NCI-H345 (cell line): Measurements from ENCODE around the gene RASGRP2.
A peak's percentile ranks its signal among the peaks of the same experiment; 100 is the strongest.

ENCODE experiments used
- DNase-seq: peaks from one replicate; lab custom pipeline; 2025; lab: John Stamatoyannopoulos, UW

Gene RASGRP2

DNA sequence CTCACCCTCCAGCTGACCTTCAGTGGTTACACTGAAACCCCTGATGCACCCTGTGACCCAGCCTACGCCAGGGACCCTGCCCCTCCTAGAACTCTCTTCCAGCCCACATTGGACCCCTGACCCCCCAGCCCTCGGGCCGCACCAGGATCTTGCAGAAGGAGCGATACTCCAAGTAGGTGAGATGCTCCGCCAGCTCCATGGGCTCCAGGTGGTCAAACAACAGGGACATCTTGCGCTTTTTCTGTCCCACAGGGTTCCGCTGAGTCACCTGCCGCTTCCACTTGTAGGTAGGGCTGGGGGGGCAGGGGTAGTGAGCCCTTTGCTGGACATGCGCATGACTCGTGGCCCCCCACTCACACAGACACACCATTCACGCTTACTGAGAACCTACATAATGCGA, 4.1 kb downstream of the RASGRP2 start:
- DNase-seq, result no peak

DNA sequence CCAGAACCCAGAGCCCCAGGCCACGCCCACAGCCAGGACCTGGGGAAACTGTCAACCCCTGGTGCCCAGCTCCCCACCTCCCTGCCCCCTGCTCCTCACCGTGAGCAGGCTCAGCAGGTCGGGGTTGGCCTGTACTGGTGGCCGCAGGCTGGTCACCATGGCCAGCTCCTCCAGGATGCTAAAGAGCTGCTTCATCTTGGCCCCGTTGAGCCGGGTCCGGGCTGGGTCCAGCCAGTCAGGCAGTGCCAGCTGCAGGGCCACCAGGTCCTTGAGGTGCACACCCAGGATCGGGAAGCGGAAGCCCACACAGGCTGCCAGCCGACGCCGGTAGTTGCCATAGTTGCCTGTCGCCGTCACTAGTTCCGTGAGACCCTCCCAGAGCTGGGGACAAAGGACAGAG, 7.3 kb downstream of the RASGRP2 start:
- DNase-seq, result no peak

DNA sequence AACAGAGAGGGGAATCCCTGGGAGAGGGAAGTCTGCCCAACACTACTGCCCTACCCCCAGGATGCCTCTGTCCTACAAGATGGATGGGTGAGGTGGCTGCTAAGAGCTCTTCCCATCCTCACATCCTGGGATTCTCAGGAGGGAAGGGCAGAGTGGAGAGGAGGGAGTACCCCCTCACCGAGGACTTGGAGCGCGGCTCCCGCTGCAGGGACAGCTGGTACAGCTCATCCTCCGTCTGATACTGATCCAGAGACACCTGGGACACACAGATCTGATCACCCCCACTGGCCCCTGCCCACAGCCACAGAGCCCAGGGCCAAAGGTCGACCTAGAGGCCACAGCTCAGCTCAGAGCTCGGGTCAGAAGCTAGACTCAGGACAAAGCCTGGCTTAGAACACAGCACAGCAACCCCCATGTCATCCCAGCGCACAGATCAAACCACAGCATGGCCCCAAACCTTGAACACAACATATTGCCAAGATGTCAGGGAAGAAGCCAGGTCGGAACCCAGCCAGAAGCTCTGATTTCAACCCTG, 8.2 kb downstream of the RASGRP2 start:
- no peak for DNase-seq

DNA sequence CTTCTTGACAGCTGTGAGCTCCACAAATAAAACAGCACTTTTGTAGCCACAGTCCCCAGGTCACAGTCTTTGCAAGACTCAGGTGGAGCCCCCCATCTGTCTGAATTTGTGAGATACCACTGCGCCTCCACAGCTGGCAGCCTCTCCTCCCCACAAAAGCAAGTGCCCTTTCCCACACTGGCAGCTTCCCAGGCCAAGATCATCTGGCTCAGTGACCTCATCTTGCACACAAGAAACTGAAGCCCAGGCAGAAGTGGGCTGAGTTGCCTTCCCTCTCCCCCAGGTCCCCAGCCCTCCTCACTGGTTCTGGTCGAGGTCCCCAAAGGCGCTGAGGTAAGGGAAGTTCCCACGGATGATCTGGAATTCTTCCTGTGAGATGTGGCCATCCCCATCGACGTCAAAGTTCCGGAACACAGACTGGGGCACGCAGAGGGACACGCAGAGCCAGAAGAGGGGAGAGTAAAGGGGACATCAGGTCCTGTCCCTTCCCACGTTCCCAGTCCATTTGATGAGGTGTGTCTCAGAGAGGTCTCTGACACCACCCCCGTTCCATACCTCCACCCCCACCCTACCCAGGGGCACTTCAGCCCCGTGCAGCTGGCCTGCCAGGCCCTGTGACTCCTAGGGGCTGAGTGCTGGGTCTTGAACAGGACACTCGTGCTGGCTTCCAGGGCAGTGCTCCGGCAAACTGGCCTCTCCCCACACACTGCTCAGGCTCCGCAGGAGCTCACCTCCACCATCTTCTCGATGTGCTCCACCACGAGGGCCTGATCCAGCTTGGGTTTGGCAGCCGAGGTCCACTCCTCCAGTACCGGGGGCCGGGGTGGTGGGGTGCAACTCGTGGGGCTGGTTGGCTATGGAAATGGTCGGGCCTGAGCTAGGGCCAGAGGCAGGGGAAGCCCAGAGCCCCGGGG, 8.9 kb downstream of the RASGRP2 start:
- no peak for DNase-seq

DNA sequence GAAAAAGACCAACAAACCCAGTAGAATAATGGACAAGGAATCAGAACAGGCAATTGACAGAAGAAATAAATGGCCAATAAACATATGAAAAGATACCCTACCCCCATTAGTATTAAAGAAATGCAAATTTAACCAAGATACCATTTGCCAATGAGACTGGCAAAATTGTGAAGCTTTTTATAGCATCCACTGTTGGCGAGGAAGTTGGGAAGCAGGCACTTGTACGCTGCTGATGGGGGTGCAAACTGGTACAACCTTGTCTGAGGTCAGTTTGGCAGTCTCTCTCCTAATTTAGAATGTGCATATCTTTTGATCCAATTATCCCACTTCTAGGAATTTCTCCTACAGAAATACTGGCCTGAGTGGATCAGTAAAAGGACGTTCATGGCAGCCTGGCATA, 12.3 kb downstream of the RASGRP2 start:
- no peak for DNase-seq

DNA sequence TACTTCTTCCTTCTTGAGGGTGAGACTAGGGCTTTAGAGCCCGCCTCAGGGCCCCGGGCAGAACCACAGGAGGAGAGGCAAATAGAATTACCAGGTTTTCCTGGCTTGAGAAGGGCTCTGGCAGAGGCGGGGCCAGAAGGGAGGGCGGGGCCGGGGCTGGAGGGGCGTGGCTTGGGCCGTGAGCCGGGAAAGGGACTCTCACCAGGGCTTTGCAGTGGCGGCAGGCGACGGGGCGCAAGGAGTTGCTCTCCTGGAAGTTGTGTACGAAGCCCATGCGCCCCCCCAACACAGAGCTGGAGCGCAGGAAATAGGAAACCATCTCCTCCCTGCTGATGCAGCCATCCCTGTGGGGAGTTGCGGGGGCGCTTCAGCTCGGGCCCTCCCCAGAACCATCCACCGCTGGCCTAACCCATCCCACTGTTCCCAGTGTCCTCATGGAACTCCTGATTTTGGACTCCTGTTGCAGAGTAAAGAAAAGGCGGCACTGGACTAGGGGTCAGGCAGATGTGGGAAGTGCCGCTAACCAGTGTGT, 14.0 kb downstream of the RASGRP2 start:
- no peak for DNase-seq

DNA sequence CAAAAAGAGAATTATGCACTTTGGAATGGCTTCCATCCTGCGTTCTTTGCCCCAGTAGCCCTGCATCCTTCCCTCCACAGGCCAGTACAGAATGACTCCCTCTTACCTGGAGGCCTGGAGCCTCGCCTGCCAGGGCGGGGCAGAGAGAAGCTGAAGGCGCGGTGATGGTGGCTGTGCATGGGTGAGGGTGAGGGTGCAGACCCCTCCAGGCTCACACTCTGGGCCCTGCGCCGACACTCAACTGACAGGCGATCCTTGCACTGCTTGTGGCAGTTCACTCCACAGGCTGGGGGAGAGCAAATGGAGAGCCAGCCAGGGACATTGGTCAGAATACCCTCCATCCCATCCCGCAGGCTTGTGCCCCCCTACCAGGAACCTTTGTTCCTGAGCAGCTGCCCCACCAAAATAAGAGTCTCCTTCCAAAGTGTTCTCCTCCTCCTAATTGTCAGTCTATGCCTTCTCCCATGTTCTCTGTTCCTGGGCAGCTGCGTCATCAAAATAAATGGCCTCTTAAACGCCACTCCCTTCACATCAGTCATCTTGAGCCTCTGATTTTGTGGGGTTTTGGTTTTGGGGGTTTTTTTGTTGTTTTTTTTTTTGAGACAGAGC, 15.1 kb downstream of the RASGRP2 start:
- no peak for DNase-seq

DNA sequence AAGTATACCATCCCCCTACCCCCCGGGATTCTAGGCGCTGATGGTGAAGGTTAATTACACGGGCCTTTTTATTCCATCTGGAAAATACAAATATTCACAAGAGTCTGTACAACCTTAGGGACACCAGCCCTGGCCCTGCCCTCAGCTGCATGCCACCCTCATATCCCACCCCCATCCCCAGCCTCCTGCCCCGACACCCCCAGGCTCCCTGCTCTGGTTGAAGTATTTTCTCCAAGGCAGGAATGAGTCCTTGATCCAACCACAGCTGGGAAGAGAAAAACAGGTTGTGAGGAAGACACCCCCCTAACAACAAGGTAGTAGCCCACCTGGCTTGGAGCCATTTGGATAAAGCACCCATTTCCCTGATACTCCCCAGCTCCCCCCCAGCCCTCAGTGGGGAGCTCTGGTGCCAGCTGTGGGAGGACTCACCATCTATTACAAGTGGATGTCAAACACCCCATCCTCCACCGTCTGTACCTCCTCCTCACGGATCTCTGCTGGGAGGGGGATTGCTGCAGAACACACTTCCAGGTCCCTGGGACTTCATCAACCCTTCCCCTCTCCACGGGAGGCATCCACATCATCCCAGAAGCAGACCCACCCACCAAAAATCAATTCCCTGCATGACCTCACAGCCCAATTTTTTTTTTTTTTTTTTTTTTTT, 16.9 kb downstream of the RASGRP2 start:
- DNase-seq, result no peak

DNA sequence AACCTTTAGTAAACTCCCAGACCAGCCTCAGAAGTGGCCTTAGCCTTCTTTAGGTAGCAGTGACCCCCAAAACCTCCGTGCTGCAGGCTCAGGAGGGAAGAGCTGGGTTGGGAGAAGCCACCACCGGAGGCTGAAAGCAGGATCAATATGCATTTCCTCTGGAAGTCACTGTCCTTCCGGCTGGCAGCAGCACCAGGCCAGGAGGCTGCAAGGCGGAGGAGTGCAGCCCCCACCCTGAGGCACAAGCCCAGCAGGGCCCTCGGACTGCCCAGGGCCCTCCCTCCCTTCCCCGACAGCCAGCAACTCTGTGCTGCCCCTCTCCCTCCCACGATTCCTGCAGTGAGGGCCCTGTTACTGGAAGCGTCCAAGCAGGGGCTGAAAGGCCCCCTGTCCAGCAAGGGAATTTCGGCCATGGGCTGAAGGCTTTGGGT, 17.7 kb downstream of the RASGRP2 start:
- no peak for DNase-seq

DNA sequence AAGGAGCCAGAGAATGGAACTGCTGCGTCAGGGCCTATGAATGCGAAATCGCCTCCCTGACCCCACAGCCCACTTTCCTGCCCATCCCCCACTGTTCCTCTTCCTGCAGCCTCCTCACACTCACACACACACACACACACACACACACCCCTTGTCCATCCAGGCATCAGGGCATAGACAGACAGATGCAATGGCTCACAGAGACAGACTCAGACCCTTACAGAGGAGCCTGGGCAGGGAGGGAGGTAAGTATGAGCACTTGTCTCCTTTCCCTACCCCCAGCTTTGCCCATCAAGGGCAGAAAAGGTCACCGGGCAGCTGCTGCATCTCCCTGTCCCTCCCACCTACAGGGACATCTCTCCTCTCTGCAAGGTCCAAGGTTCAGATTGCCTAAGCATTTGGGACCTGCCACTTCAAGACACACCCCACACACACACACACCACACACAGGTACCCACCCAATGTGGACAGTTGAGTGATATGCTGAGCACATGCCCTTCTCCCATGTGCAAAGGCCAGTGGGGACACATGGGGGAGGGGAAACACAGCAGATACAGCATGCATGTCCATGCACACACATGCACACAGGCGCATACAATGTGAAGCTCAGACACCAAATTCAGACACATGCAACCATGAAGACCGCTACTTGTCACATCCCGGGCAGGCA, 18.9 kb downstream of the RASGRP2 start:
- no peak for DNase-seq

DNA sequence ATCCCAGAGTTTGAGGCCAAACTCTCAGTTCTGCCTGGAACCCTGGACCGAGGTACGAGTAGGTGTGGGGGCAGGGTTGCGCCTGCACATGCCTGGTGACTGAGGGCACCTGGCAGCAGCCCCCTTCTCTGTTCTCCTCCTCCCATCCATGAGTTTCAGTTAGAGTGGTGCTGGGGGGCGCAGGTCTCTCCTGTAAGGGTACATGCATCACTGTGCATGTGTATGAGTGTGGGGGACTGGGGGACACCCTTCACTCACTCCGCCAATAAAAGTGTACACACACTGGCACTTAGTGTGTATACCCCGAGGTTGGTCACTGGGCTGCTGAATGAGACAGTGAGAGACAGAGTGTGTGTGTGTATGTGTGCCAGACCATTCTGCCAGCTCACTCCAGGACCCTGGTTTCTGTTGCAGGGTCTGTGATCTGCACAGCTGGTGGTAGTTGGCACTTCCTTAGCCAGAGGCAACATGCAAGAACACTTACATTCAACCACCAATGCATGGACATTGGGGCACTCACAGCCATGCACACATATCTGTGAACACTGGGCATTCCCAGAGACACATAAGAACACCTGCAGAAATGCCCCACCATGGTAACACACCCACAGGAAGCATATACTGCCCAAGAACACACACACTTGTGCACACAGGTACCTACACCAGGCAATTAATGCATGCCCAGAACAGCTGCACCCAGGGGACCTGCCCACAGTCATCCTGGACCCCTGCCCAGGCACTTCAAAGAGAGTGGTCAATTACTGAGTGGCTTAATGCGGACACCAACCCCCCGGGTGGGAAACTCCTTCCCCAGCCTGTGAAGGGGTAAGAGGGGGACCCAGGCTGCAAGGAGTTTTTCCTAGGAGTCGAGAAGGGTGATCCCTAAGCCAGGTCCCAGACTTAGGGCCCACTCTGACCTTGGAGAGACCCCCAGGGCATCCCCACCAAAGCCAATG, 19.8 kb downstream of the RASGRP2 start:
- DNase-seq, result no peak

DNA sequence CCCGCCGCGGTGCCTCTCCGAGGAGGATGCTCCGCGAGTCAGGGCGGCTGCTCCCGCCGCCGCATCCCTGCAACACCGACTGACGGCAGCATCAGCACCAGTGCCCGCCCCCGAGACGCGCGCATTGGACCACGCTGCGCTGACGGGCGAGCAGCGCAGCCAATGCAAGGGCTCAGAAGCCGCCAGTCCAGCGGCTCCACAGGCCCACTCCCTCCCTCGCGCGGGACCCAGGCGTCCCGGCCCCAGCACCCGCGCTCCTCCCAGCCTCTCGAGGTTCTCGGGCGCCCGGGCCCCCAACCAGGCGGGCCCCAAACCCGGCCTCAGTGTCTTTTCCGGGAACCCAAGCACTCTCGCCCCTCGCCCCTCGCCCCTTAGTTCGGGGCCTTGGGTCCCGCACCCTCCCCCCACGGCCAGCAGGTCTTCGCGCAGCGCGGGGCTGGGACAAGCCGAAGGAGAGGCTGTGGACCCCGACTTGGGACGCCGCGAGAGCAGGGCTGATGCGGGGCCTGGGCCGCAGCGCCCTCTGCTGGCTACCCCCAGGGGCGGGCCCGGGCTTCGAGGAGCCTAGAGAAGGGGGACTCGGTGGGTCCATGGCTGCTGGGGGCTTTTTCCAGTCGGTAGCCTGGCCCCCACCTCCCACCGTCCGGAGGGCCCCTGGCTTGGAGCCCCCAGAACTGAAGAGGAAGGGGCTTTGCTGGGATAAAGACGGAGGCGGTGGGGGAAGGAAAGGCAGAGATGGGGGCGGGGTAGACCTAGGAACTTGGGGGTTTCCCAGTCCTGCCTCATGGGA, 20.6 kb downstream of the RASGRP2 start, which contains the start of gene NRXN2:
Gene NRXN2 (minus strand): TSS at position 81 of the 790 bp plus-strand sequence. CDS start 9,498 bp downstream, outside the sequence.
- DNase-seq, result peak; percentile 87

DNA sequence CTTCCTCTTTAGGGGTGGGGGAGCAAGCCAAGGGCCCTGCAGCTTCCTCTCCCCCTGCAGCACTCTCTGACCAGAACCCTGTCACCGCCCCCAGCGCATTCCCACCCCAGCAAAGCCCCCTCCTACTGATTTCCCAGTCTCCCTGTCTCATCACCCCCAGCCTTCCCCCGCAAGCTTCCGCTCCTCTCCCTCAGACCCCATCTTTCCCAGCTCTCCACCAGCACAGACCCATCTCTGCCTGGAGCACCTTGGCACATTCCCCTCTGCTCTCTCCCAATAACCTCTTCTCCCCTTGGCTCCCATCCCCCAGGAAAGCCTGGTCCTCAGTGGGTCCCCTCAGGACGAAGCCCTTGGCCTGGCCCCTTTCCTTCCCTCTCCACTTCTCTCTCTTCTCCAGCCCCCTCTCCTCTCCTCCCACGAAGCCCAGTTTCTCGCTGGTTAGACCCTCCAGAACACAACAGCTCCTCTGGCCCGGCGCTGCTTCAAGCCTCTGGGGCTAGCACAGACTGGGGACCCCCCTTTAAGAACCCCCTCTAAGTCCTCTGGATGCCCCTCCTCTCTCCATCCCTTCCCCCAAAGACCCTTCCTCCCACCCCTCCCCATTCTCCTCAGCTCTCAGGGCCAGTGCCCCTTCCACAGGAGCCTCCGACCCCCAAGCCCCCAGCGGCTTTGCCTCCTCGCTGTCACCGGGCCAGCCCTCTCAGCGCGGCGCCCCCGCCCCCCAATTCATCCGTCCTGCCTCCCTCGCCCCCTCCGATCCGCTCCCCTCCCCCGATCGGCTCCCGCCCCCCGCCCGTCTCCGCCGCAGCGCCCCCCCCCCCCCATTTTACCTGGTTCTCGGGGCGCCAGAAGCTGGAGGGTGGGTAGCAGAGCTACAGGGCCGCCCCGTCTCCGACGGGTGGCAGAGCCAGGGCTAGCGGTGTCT, 21.5 kb downstream of the RASGRP2 start:
- DNase-seq, result no peak

DNA sequence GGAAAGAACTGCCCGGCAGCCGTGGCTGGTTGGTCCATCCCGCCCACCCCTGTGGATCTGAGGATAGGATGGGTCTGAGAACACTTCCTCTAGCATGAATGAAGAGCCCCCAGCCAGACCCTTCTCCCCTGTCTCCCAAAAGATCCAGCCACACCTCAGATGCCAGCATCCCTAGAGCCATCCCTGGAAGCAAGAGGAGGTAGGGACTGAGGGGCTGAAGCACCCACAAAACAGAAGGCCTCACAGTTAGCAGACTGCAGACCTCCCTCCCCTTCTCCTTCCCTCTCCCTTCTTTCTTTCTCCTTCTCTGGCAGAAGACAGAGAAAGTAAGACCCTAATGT, 22.6 kb downstream of the RASGRP2 start:
- no peak for DNase-seq

DNA sequence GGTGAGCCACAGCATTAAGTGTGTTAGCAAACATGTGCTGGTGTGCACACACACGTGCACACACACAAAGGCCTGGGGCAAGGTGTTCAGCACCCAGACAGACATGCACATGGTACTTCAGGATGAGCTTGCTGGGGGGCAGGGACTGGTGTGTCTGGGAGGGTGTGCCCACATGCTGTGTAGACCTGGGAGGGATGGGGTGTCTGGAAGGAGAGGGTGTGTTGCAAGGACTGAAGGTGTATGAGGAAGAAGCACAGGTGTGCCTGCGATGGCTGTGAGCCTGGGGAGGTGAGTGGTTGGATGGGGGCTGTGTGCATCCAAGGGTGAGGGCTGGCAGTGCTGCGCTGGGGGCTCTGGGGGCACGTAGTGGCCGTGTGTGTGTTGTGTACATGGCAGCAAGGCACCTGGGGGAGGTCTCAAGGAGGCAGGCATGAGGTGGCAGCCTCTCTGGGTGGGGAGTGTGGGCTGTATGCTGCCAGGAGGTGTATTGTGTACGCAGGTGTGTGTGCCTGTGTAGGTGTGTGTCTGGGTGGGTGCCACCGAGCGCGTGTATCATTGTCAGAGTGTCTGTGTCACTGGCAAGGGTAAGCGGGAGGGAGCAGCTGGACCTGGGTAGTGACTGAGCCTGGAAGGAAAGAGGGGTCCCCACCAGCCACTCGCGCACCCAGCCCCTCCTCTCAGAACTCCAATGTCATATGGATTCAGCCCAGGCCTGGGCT, 23.1 kb downstream of the RASGRP2 start:
- no peak for DNase-seq

DNA sequence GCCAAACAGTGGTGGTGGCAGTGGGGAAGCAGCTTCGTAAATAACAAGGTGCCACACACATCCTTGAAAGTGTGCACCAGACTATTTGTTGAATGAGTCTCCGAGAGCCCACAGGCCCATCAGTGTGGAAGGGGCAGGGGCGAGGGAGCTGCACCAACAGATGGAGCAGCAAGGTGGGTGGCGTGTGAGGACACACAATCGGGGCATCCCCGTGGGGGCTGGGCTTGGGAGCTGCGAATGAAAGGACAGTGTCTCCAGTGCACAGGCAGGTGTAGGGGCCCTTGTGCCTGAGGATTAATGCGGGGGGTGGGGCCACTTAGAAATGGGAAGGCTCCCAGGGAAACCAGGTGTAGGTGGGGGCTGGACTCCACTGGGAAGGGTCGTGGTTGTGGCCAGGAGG, 23.8 kb downstream of the RASGRP2 start:
- no peak for DNase-seq

DNA sequence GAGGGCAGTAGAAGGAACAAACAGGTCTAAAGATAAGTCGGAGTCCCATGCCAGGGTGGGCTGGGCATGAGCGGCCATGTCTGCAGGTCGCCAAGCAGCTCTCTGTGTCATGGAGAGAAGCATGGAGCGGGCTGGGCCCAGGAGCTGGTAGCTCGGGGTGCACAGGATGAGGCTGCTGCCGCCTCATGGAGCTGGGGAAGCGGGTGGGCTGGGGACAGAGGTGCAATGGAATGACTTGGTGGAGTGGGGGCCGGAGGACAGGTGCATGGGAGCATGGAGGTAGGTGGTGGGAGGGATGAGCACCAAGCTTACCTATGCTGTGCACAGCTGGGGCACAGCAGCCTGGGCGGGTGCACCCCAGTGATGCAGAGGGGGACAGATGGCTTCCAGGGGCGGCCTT, 24.5 kb downstream of the RASGRP2 start:
- DNase-seq, result no peak

DNA sequence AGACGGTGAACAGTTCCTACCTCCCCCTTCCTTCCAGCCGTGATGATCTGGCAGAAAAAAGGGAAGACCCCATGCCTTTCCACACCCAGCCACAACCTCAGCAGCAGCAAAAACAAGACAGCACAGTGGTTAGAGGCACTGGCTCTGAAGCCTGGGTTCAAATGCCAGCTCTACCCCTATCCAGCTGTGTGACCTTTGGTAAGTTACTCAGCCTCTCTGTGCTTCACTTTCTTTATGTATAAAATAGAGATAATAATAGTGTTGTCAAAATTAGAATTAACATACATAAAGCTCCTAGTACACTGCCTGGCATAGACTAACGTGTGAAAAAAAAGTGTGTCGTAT, 25.2 kb downstream of the RASGRP2 start:
- DNase-seq, result no peak
